ENCODE measurements around the gene PEPD.

DNA sequence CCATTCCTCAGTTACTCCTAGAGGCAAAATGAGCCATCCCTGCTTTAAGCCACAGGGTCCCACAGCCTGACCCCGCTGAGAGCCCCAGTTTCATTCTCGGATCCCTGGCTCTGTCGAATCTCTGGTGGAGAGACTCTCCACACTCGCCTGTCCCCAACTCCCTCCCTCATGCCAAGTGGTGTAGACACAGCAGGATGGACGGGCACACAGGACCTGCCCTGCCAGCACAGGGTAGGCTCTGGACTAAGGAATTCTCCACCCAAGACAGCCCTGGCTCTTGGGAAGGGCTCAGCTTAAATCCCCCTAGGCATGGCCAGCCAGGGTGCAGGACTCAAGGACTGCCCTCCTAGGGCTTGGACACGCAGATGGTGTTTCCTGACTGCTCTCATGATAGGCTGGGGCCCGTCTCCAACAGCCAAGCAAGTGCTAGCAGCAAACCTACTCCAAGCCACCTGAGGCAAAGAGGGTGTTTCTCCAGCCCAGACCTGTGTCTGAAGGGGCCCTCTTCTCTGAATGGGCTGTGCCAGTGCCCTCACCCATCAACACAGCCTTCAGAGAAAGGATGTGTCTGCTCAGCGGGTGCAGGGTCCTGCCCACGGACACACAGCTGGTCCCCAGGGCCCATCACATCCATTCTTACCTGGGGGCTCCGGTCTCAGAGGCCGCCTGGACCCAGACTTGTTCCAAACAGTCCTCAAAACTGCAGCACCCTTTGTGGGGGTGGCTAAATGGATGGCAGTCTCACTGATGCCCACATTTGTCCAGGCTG, 65.3 kb downstream of the PEPD start:
- TF ChIP-seq POLR2A (IDR thresholded peaks at IDR 0.05; ENCODE audit: low read length) (no peak), GATA1 (IDR thresholded peaks at IDR 0.05; ENCODE audit: low read depth, low read length) (no peak)

Measured in erythroblast (primary cell).